HG02588 (cell line): ENCODE data around the gene COL15A1.

Experiments used
- ATAC-seq: cut with Tn5 transposase; IDR thresholded peaks from one replicate; pipeline ENCODE4 v1.9.1; 2021; ENCODE audit warnings: mild to moderate bottlenecking, moderate library complexity; ENCODE audit not compliant: unreplicated experiment

The COL15A1 gene

GRCh38 chr9:99030092-99030511 is 86.4 kb downstream of the COL15A1 start:
- ATAC-seq = no peak

- no peak for ATAC-seq
These were observed 87.0 kb downstream of the COL15A1 start for GRCh38 chr9:99030610-99031109.

- no peak for ATAC-seq
These were observed 87.6 kb downstream of the COL15A1 start for GRCh38 chr9:99031319-99031718.

- ATAC-seq = no peak
These were observed 88.3 kb downstream of the COL15A1 start for GRCh38 chr9:99031994-99032393.

GRCh38 chr9:99034149-99034548 is 90.4 kb downstream of the COL15A1 start:
- ATAC-seq = no peak

GRCh38 chr9:99035313-99035712 is 91.6 kb downstream of the COL15A1 start:
- no peak for ATAC-seq

GRCh38 chr9:99037769-99038483 is 94.2 kb downstream of the COL15A1 start:
- no peak for ATAC-seq

- ATAC-seq = no peak
These were observed 94.7 kb downstream of the COL15A1 start for GRCh38 chr9:99038484-99038820.

GRCh38 chr9:99039505-99040182 is 95.9 kb downstream of the COL15A1 start:
- ATAC-seq = no peak

- ATAC-seq = no peak
These were observed 96.7 kb downstream of the COL15A1 start for GRCh38 chr9:99040251-99040900.

- ATAC-seq = no peak
These were observed 97.3 kb downstream of the COL15A1 start for GRCh38 chr9:99040911-99041582.

GRCh38 chr9:99041618-99042017 is 97.9 kb downstream of the COL15A1 start:
- ATAC-seq = no peak

GRCh38 chr9:99042620-99043019 is 98.9 kb downstream of the COL15A1 start:
- no peak for ATAC-seq

- ATAC-seq = no peak
These were observed 101.1 kb downstream of the COL15A1 start for GRCh38 chr9:99044827-99045226.

- ATAC-seq = no peak
These were observed 102.4 kb downstream of the COL15A1 start for GRCh38 chr9:99046068-99046467.

GRCh38 chr9:99046542-99047071 is 102.9 kb downstream of the COL15A1 start:
- no peak for ATAC-seq

- ATAC-seq = no peak
These were observed 105.5 kb downstream of the COL15A1 start for GRCh38 chr9:99049228-99049627.

- ATAC-seq = no peak
These were observed 105.9 kb downstream of the COL15A1 start for GRCh38 chr9:99049641-99050040.

GRCh38 chr9:99050292-99050911 is 106.7 kb downstream of the COL15A1 start:
- ATAC-seq = no peak

GRCh38 chr9:99050924-99051323 is 107.2 kb downstream of the COL15A1 start:
- ATAC-seq = no peak

- ATAC-seq = no peak
These were observed 107.7 kb downstream of the COL15A1 start for GRCh38 chr9:99051406-99051805.
